Skeletal muscle satellite cell (primary cell): ENCODE measurements around the gene SLC15A4.
"Not testable (repeated sequence)": the region's sequence is repeated elsewhere in the genome, so short reads cannot be mapped to it uniquely, and the experiment has no call there.

ENCODE experiments used
- H3K27me3 ChIP-seq: 2 replicates; pipeline ENCODE4 v1.7.0; 2013; ENCODE audit warnings: low read length; ENCODE audit not compliant: control insufficient read depth, insufficient read depth
- H3K36me3 ChIP-seq: 2 replicates; pipeline ENCODE4 v1.7.0; 2013; ENCODE audit warnings: mild to moderate bottlenecking, control low read depth, low read length; ENCODE audit not compliant: insufficient read depth
- H3K4me1 ChIP-seq: 2 replicates; pipeline ENCODE4 v1.7.0; 2013; ENCODE audit warnings: low read length; ENCODE audit not compliant: control insufficient read depth, insufficient read depth
- H3K4me2 ChIP-seq: 2 replicates; pipeline ENCODE4 v1.7.0; 2013; ENCODE audit warnings: mild to moderate bottlenecking, low read length
- H3K4me3 ChIP-seq: 2 replicates; pipeline ENCODE4 v1.7.0; 2013; ENCODE audit warnings: low read length
- H3K9ac ChIP-seq: 2 replicates; pipeline ENCODE4 v1.7.0; 2013; ENCODE audit warnings: mild to moderate bottlenecking, low read depth, low read length, moderate library complexity
- H3K9me3 ChIP-seq: replicated peaks from 2 replicates; pipeline ENCODE4 v1.7.0; 2013; ENCODE audit warnings: mild to moderate bottlenecking, control low read depth, low read length

Gene SLC15A4

GRCh38 chr12:128810182-128811127 lies 13.3 kb downstream of the SLC15A4 start:
- Histone ChIP-seq H3K4me3 (peak overlapping the region; percentile 50), H3K4me1 (peaks cover 53% of the 10 kb centered on the region), H3K27me3 (no peaks in the 10 kb centered on the region), H3K9ac (peak overlapping the region; percentile 66), H3K4me2 (peak overlapping the region; percentile 72), H3K9me3 (no peaks in the 10 kb centered on the region), H3K36me3 (peaks cover 36% of the 10 kb centered on the region)

- Histone ChIP-seq H3K4me1 (peaks cover 41% of the 10 kb centered on the region), H3K27me3 (no peaks in the 10 kb centered on the region), H3K4me3 (no peak overlapping the region), H3K9me3 (no peaks in the 10 kb centered on the region), H3K4me2 (no peak overlapping the region), H3K36me3 (peaks cover 41% of the 10 kb centered on the region), H3K9ac (no peak overlapping the region)
Measured at GRCh38 chr12:128808651-128809050, 15.1 kb downstream of the SLC15A4 start.

GRCh38 chr12:128807161-128807724 lies 16.5 kb downstream of the SLC15A4 start:
- no peaks in the 10 kb centered on the region for H3K9me3 ChIP-seq
- H3K36me3 ChIP-seq, result peaks cover 52% of the 10 kb centered on the region
- H3K27me3 ChIP-seq, result no peaks in the 10 kb centered on the region
- H3K4me3 ChIP-seq, result no peak overlapping the region
- H3K9ac ChIP-seq, result no peak overlapping the region
- no peak overlapping the region for H3K4me2 ChIP-seq
- H3K4me1 ChIP-seq, result peaks cover 37% of the 10 kb centered on the region

- Histone ChIP-seq H3K36me3 (peaks cover 49% of the 10 kb centered on the region), H3K4me3 (no peak overlapping the region), H3K27me3 (no peaks in the 10 kb centered on the region), H3K9me3 (no peaks in the 10 kb centered on the region), H3K4me2 (no peak overlapping the region), H3K9ac (no peak overlapping the region), H3K4me1 (peaks cover 36% of the 10 kb centered on the region)
Measured at GRCh38 chr12:128806573-128806972, 17.2 kb downstream of the SLC15A4 start.

GRCh38 chr12:128805406-128805805 lies 18.4 kb downstream of the SLC15A4 start:
- not testable (repeated sequence) for H3K9ac ChIP-seq, H3K4me2 ChIP-seq, H3K9me3 ChIP-seq, H3K4me3 ChIP-seq, H3K27me3 ChIP-seq
- peaks cover 55% of the 10 kb centered on the region for H3K36me3 ChIP-seq
- H3K4me1 ChIP-seq, result peaks cover 36% of the 10 kb centered on the region

- H3K27me3 ChIP-seq, result no peaks in the 10 kb centered on the region
- no peak overlapping the region for H3K9ac ChIP-seq
- H3K4me1 ChIP-seq, result peaks cover 33% of the 10 kb centered on the region
- H3K36me3 ChIP-seq, result peaks cover 59% of the 10 kb centered on the region
- no peaks in the 10 kb centered on the region for H3K9me3 ChIP-seq
- no peak overlapping the region for H3K4me3 ChIP-seq
- no peak overlapping the region for H3K4me2 ChIP-seq
Measured at GRCh38 chr12:128804762-128805161, 19.0 kb downstream of the SLC15A4 start.

- peaks cover 31% of the 10 kb centered on the region for H3K4me1 ChIP-seq
- peaks cover 65% of the 10 kb centered on the region for H3K36me3 ChIP-seq
- H3K4me2 ChIP-seq, result no peak overlapping the region
- no peaks in the 10 kb centered on the region for H3K27me3 ChIP-seq
- no peak overlapping the region for H3K4me3 ChIP-seq
- no peaks in the 10 kb centered on the region for H3K9me3 ChIP-seq
- no peak overlapping the region for H3K9ac ChIP-seq
Measured at GRCh38 chr12:128803788-128804187, 20.0 kb downstream of the SLC15A4 start.

- Histone ChIP-seq H3K36me3 (peaks cover 64% of the 10 kb centered on the region), H3K9ac (no peak overlapping the region), H3K4me2 (no peak overlapping the region), H3K4me1 (peaks cover 41% of the 10 kb centered on the region), H3K9me3 (no peaks in the 10 kb centered on the region), H3K4me3 (no peak overlapping the region), H3K27me3 (no peaks in the 10 kb centered on the region)
Measured at GRCh38 chr12:128802756-128803155, 21.0 kb downstream of the SLC15A4 start.

- Histone ChIP-seq H3K4me3 (peak overlapping the region; percentile 51), H3K9ac (peak overlapping the region; percentile 70), H3K4me2 (peak overlapping the region; percentile 76), H3K4me1 (peaks cover 49% of the 10 kb centered on the region), H3K9me3 (no peaks in the 10 kb centered on the region), H3K27me3 (no peaks in the 10 kb centered on the region), H3K36me3 (peaks cover 65% of the 10 kb centered on the region)
Measured at GRCh38 chr12:128801879-128802391, 21.8 kb downstream of the SLC15A4 start.

GRCh38 chr12:128800606-128801005 lies 23.2 kb downstream of the SLC15A4 start:
- Histone ChIP-seq H3K4me3 (no peak overlapping the region), H3K36me3 (peaks cover 72% of the 10 kb centered on the region), H3K9ac (no peak overlapping the region), H3K27me3 (no peaks in the 10 kb centered on the region), H3K4me2 (no peak overlapping the region), H3K9me3 (no peaks in the 10 kb centered on the region), H3K4me1 (peaks cover 62% of the 10 kb centered on the region)

- Histone ChIP-seq H3K4me3 (no peak overlapping the region), H3K9ac (no peak overlapping the region), H3K27me3 (no peaks in the 10 kb centered on the region), H3K9me3 (no peaks in the 10 kb centered on the region), H3K36me3 (peaks cover 77% of the 10 kb centered on the region), H3K4me1 (peaks cover 64% of the 10 kb centered on the region), H3K4me2 (no peak overlapping the region)
Measured at GRCh38 chr12:128798571-128799341, 25.0 kb downstream of the SLC15A4 start.
